Measurements from ENCODE around the gene LRRC2.

DNA sequence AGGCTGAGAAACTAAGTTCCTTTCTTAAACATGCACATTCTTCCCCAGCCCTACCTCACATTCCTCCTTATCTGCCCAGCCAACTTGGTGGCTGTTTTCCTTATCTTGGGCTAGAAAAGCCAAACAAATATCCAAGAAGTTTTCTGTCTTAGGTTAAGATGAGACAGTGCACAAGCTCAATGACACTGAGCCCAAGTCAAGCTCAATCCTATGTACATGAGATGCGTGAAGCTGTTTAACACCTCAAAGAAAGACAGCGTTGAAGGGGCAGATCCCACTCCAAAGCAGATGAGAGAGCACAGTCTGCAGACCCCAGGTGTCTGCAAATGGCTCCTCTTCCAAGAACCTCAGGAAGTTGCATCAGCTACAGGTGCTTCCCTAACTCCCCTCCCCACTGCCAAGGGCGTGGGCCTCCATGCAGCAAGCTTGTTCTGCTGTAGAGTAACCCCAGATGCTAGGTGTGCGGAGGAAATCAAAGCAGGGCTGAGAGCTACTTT lies 16.6 kb downstream of the LRRC2 start:
- TF ChIP-seq CTCF (IDR thresholded peaks at IDR 0.05 in 8 of 11, conservative IDR thresholded peaks at IDR 0.05 in 3 of 11) (no peak), POLR2A (IDR thresholded peaks at IDR 0.05) (no peak), POLR2AphosphoS5 (IDR thresholded peaks at IDR 0.05) (no peak)
